GM18505 (cell line): ENCODE measurements around the gene CPVL.

Experiments
- ATAC-seq: cut with Tn5 transposase; IDR thresholded peaks from one replicate; pipeline ENCODE4 v1.9.1; 2021; ENCODE audit not compliant: unreplicated experiment
- POLR2A ChIP-seq: IDR thresholded peaks from 4 replicates; pipeline ENCODE4 v1.6.1; 2011; ENCODE audit warnings: borderline replicate concordance; ENCODE audit not compliant: insufficient read depth, insufficient read length; ENCODE audit errors: extremely low read depth

The CPVL gene

GRCh38 chr7:29017713-29018112 lies 128.6 kb downstream of the CPVL start:
- no peak for ATAC-seq
- no peak for TF ChIP-seq POLR2A

DNA sequence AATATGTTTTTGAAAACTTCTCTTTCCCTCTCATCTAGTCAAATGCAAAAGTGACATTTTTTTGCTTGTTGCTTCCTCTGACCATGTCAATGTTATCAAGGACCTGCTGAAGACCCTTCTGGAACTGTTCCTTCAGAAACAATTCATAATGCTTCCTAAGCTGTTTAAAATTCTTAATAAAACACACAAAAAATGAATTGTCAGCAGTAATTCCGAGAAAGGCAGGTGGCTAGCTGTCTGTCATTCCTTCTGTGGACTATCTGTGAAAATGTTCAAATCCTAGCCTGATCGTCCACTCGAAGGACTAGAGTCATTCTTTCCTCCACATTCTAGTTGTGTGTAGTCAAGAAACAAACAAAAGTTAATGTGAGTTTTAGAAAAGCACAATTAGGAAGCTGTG lies 131.6 kb downstream of the CPVL start:
- TF ChIP-seq POLR2A = no peak
- no peak for ATAC-seq

DNA sequence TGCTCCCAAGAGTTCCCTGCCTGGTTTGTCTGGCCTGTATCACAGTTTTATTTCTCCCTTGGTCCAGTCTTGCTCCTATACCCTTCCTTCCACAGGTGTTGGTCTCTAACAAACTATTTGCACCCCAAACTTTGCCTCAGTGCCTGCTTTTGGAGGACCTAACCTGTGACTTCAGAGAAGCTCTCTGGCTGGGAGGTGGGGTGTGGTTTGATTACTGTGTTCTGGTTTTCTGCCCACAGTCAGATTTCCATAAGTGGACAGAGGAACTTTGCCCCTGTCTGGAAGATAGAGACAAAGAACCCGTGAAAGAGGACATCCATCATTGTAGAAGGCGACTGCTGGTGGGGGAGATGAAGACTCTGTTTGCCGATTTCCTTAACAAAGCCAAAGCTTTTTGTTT lies 132.4 kb downstream of the CPVL start:
- no peak for TF ChIP-seq POLR2A
- ATAC-seq = no peak

DNA sequence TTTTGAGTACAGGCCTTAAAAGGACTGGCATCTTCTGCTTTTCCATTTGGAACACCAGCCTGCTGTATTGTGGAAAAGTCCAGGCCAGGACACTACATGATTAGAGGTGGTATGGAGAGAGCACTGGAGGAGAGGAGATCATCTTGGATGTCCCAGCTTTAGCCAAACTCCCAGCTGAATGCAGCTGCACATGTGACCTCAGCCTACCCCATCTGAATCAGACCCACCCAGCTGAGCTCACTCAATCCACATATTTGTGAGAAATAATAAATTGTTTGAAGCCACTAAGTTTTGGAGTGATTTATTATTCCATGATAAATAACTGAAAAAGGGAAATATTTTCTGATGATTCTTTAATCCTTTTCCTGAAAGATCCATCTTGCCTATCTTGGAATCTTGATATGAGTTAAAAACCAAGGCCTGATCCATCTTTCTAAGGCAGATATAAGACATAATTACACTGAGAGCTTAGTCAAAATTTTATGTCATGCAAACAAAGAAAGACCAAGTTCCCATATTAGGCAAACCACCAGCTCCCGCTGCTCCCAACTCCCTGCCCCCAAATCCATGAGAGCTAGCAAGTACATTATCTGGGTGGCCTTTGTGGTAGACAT lies 133.1 kb downstream of the CPVL start:
- ATAC-seq = no peak
- no peak for TF ChIP-seq POLR2A

GRCh38 chr7:29009947-29010346 lies 136.4 kb downstream of the CPVL start:
- no peak for TF ChIP-seq POLR2A
- ATAC-seq = no peak

DNA sequence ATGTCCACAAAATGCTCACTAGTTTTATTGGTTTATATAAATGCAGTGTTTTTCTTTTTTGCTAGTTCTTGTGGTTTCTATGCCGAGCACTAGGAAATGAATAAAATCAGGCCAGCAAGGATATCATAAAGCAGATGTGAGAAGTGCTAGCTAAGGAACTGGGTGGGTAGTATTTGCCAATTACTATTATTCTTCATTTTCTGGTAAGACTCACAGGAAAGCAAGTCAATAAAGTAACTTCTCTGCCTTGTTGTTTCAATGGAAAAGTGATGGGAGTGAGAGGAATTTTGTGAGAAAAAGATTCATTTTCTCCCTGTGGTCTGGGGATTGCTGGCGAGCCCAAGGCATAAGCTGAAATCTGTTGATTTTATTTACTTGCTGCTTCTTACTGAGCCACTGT lies 137.7 kb downstream of the CPVL start:
- no peak for ATAC-seq
- no peak for TF ChIP-seq POLR2A

- no peak for ATAC-seq
- no peak for TF ChIP-seq POLR2A
Observed at GRCh38 chr7:29007127-29007526, 139.2 kb downstream of the CPVL start.

- no peak for ATAC-seq
- no peak for TF ChIP-seq POLR2A
Observed at GRCh38 chr7:29005829-29006228, 140.5 kb downstream of the CPVL start.

- TF ChIP-seq POLR2A = no peak
- no peak for ATAC-seq
Observed at GRCh38 chr7:29005406-29005805, 140.9 kb downstream of the CPVL start.

DNA sequence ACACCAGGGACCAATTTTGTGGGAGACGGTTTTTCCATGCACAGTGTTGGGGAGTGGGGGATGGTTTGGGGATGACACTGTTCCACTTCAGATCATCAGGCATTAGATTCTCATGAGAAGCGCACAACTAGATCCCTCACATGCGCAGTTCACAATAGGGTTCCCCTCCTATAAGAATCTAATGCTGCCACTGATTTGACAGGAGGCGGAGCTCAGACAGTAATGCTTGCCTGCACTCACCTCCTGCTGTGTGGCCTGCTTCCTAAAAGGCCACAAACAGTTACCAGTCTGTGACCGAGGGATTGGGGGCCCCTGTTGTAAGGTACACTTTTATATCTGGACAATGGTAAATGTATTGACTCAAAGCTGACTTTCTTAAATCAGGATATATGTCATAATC lies 142.6 kb downstream of the CPVL start:
- ATAC-seq = no peak
- TF ChIP-seq POLR2A = no peak

- TF ChIP-seq POLR2A = no peak
Observed at GRCh38 chr7:29000717-29001076, 145.6 kb downstream of the CPVL start.

DNA sequence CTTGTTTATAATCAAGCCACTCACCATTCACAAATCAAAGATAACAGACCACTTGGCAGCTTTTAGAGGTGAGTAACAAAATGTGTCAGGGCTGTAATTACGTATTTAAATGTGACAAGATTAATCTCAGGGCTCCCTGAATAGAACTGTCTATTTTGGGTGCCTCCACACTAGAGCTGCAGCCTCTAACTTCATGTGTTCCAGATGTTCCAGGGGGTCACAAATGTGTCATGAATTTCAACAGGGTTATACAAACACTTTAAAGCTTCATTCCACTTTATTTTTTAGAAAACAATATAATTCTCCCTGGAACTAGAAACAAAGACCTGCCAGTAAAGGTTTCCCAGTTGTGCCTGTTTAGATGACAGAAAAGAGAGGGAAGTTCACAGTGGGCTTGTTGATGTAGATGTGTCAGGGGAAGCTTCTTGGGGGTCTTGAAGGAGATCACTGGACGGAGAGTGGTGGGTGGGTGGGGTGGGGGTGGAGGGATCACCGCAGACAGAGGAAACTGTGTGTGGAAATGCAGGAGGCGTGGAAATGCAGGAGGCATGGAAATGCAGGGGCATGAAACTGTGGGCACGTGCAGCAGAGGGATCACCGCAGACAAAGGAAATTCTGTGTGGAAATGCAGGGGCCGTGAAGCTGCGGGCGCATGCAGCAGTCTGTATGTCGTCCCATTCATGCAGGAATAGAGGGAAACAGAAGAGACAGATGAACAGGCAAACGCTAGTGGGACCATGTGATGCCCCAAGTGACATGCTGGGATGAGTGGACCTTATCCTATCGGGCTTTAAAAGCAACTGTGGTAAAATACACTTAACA lies 146.2 kb downstream of the CPVL start:
- TF ChIP-seq POLR2A = no peak
- no peak for ATAC-seq

More at GRCh38 chr7:29000717-29001076, 145.6 kb downstream of the CPVL start:
- ATAC-seq = no peak

- ATAC-seq = no peak
- no peak for TF ChIP-seq POLR2A
Observed at GRCh38 chr7:28999427-28999826, 146.9 kb downstream of the CPVL start.

GRCh38 chr7:28998105-28998504 lies 148.2 kb downstream of the CPVL start:
- ATAC-seq = no peak
- no peak for TF ChIP-seq POLR2A

DNA sequence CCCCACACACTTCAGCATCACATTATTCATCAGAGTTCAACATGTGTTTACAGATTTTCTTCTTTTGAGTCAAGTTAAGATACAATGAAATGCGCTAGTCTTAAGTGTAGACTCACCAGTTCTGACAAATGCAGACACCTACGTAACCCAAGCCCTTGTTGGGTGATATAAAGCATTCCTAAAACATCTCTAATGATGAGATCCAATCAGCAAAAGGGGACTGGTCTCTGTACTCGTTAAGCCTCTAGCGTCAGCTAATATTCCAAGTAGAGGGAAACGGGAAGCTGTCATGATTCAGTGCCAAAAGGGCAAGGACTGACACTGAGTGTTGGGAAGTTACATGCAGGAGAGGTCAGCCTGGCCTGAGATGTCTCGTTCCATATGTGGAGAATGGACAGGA lies 149.5 kb downstream of the CPVL start:
- TF ChIP-seq POLR2A = no peak
- no peak for ATAC-seq

GRCh38 chr7:28993371-28993770 lies 153.0 kb downstream of the CPVL start:
- no peak for ATAC-seq
- TF ChIP-seq POLR2A = no peak
